ENCODE results near the gene CRCP. TPM values are rescaled to one million over a fixed set of nuclear protein-coding genes. Genes with fewer than 3 reads are reported as not detected.

CRCP gene
- 30.0 and 31.8 TPM in 2 replicates for total RNA-seq

DNA sequence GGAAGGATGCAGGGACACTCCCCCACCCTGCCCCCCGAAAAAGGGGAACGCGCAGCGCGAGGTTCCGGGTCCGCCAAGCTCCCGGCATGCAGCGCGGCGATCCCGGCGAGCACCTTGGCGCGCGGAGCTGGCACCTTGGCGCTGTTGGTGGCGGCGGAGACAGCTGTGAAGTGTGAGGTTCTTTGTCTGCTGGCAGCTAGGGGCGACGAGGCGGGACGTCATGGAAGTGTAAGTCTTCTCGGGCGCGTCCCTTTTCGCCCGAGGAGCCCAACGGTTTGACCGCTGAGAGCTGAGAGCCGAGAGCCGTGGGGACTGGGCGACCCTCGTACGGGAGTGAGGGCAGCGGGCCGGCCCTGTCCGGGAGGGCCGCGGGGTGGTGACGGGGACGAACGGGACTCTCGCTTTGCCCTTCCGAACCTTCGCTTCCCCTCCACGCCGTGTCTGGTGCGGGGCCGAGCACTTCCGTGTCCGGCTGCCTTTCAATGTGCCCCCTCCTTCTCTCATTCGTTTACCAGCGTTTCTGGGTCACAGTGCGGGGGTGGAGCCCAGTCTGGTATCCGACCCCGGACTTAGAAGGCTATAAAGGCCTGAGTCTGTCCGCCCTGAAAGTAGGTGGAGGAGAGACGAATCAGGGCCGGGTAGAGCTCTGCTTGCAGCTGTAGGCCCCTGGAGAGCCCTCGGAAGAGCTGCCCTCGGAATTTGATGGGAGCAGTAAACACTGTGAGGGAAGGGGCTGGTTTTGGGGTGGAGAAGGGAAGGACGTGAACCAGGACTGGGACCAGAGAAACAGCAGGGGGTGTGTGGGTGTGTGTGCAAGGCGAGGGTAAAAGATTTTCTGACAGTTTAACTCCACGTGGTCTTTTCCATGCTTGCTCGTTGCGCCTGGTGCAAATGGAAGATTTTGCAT is at the start of gene CRCP:
TSS of gene CRCP (plus strand) at position 105 of the 907 bp plus-strand sequence. CDS start at position 221, 116 bp downstream.

DNA sequence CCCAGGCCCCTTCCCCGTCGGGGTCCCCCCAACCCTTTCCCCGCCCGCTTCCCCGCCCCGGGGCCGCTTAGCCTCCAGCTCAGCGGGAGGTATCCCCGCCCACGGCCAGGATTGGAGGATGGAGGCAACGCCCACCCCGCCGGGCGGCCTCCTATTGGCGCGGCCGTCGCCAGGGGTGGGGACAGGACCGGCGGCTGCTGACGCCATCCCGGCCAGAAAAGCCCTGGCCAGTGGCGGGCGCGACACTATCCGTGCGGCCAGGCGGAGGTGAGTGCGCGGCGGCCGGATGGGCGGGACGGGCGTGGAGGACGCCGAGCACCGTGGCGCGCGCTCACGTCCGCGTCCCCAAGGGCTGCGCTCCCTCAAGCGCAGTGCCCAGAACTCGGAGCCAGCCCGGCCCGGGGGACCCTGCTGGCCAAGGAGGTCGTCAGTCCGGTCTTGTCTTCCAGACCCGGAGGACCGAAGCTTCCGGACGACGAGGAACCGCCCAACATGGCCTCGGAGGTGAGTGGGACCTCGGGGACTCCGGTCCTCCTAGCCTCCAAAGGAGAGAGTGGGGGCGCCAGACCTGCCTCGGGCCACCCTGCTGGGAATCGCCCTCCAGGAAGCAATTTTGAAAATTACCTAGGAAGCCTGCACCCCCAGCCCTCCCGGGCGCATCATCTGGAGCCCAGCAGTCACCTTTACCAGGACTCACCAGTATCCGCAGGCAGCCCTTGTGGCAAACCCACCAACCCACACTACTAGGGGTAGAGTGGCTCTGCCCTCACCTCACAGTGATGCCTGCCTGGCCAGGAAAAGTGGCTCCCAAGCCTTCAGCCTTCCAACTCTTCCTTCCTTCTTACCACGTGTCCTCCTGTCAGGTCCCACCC is 38.8 kb upstream of the CRCP start, which contains the start of gene ASL:
TSS of gene ASL (plus strand) at position 230 of the 872 bp plus-strand sequence. CDS start at position 493, 263 bp downstream.

Other genes with a start within 250 kb of the CRCP start
- gene VKORC1L1, start 241.8 kb upstream of the CRCP start, total RNA-seq, result 14.3 and 19.5 TPM in 2 replicates
- gene GUSB, start 132.6 kb upstream of the CRCP start, total RNA-seq, result 21.4 and 25.9 TPM in 2 replicates
- 44.1 and 56.9 TPM in 2 replicates for gene ASL, start 39.0 kb upstream of the CRCP start, total RNA-seq
- gene TPST1, start 90.5 kb downstream of the CRCP start, total RNA-seq, result 27.3 and 35.0 TPM in 2 replicates